Lower leg skin (tissue), 4 donors: Measurements from ENCODE around the gene PRG3. TPM values are rescaled to one million over a fixed set of nuclear protein-coding genes. Genes with fewer than 3 reads are reported as not detected.

Experiments
- DNase-seq, 2 donors: peaks; one replicate each; pipeline ENCODE4 v3.0.0-alpha.2; 2019; ENCODE audit warnings: low spot score in 2 of 2
- H3K4me3 ChIP-seq: fragments of 200-600 bp; sonication (generic); 2 replicates; pipeline ENCODE4 v1.5.1; 2017; ENCODE audit warnings: mild to moderate bottlenecking, low read depth; ENCODE audit not compliant: poor library complexity, severe bottlenecking
- CTCF ChIP-seq, 3 donors: fragments of 450-650 bp; IDR thresholded peaks; one replicate each; pipeline ENCODE4 v1.5.1; 2016; ENCODE audit warnings: antibody characterized with exemption in 3 of 3, mild to moderate bottlenecking in 3 of 3, moderate library complexity in 2 of 3
- POLR2A ChIP-seq, 2 donors: fragments of 450-650 bp; IDR thresholded peaks; one replicate each; pipeline ENCODE4 v1.6.1; 2016 to 2017; ENCODE audit warnings: antibody characterized with exemption in 2 of 2, mild to moderate bottlenecking in 1 of 2, moderate library complexity in 1 of 2
- WGBS, 2 donors: methylation state at CpG; one replicate each; pipeline ENCODE4 v1.1.5; 2018; 5-methylcytosine and 5-hydroxymethylcytosine counted together
- intact Hi-C: fragments of 100-400 bp; cut with DNase I; formaldehyde crosslinking; loops from one replicate; pipeline ENCODE4 v1.15.0; 2023; ENCODE audit warnings: low total_unique reads
- total RNA-seq, 4 donors: library from RNA; depleted of rRNA; stranded (reverse); fragments of >200 nt; gene quantifications; one replicate each; pipeline ENCODE4 v1.1.0, GENCODE V29; 2016

Gene PRG3
- total RNA-seq, 4 donors from 2014 or later, result not detected

GRCh38 chr11:57332694-57333440 lies 48.1 kb downstream of the PRG3 start:
- DNase-seq, result no peak
- intact Hi-C loops, result loop anchor here (10.0 kb wide), 1 partner anchor 332 kb away; the partner anchor contains the start of gene ZDHHC5
- WGBS, 2 donors, result 94 to 97% methylated on average over 11 of the region's 11 CpGs
- no peak for TF ChIP-seq CTCF (IDR thresholded peaks at IDR 0.05)
- no peak for TF ChIP-seq POLR2A (IDR thresholded peaks at IDR 0.05)
- H3K4me3 ChIP-seq, result no peak overlapping the region

- intact Hi-C loops, result loop anchor here (10.0 kb wide), 1 partner anchor 333 kb away; the partner anchor contains the start of gene ZDHHC5
- H3K4me3 ChIP-seq, result no peak overlapping the region
- WGBS, 2 donors, result 89 to 91% methylated on average over 14 of the region's 14 CpGs
- DNase-seq, result no peak
- TF ChIP-seq POLR2A (IDR thresholded peaks at IDR 0.05) (no peak), CTCF (IDR thresholded peaks at IDR 0.05) (no peak)
These were observed 49.2 kb downstream of the PRG3 start for GRCh38 chr11:57331720-57332119.

GRCh38 chr11:57330029-57330428 lies 50.9 kb downstream of the PRG3 start:
- TF ChIP-seq CTCF (IDR thresholded peaks at IDR 0.05), result no peak
- TF ChIP-seq POLR2A (IDR thresholded peaks at IDR 0.05), result no peak
- WGBS, 2 donors, result 89 to 92% methylated on average over 9 of the region's 9 CpGs
- H3K4me3 ChIP-seq, result no peak overlapping the region
- intact Hi-C loops, result loop anchor here (10.0 kb wide), 1 partner anchor 335 kb away; the partner anchor contains the start of gene ZDHHC5
- DNase-seq, result no peak

GRCh38 chr11:57327721-57328120 lies 53.2 kb downstream of the PRG3 start:
- DNase-seq, result no peak
- 94 to 98% methylated on average over 5 of the region's 5 CpGs for WGBS, 2 donors

More at GRCh38 chr11:57327721-57328120, 53.2 kb downstream of the PRG3 start:
- no peak overlapping the region for H3K4me3 ChIP-seq
- no peak for TF ChIP-seq CTCF (IDR thresholded peaks at IDR 0.05)
- TF ChIP-seq POLR2A (IDR thresholded peaks at IDR 0.05), result no peak
- intact Hi-C loops, result no loop called here

Other genes with a start within 250 kb of the PRG3 start
- gene LRRC55, start 199.2 kb downstream of the PRG3 start, total RNA-seq, result under 1 TPM in 2 of 4 donors, not detected in 2; 0.08 to 0.15 TPM
- 1 to 10 TPM in 2 of 4 donors, under 1 TPM in 2; 0.17 to 1.6 (median 0.82) TPM for gene APLNR, start 143.9 kb downstream of the PRG3 start, total RNA-seq
- gene TNKS1BP1, start 56.2 kb downstream of the PRG3 start, total RNA-seq, result 100 to 1,000 TPM; 219 to 273 (median 230) TPM
- 10 to 100 TPM; 66.1 to 76.1 (median 74.6) TPM for gene SSRP1, start 45.3 kb downstream of the PRG3 start, total RNA-seq
- gene P2RX3, start 42.8 kb downstream of the PRG3 start, total RNA-seq, result not detected
- gene PRG2, start 9.5 kb upstream of the PRG3 start, total RNA-seq, result 1 to 10 TPM in 1 of 4 donors, under 1 TPM in 1, not detected in 2; 0.84 to 1.7 TPM
- gene SLC43A3, start 46.0 kb upstream of the PRG3 start, total RNA-seq, result 10 to 100 TPM; 12.4 to 66.4 (median 41.1) TPM
- gene RTN4RL2, start 79.4 kb upstream of the PRG3 start, total RNA-seq, result 1 to 10 TPM in 3 of 4 donors, under 1 TPM in 1; 0.55 to 3.6 (median 2.3) TPM
- gene SLC43A1, start 134.6 kb upstream of the PRG3 start, total RNA-seq, result 10 to 100 TPM; 15.9 to 20.2 (median 18.3) TPM
- gene TIMM10, start 149.6 kb upstream of the PRG3 start, total RNA-seq, result 10 to 100 TPM; 24.3 to 53.2 (median 29.4) TPM
- gene SMTNL1, start 156.4 kb upstream of the PRG3 start, total RNA-seq, result not detected
- 10 to 100 TPM; 14.5 to 31.0 (median 19.9) TPM for gene UBE2L6, start 186.5 kb upstream of the PRG3 start, total RNA-seq
- 100 to 1,000 TPM in 2 of 4 donors, 10 to 100 TPM in 2; 89.4 to 236 (median 103) TPM for gene SERPING1, start 216.5 kb upstream of the PRG3 start, total RNA-seq